ACC112 (cell line): ENCODE results near the gene CREG1.
"Not testable (repeated sequence)": the region's sequence is repeated elsewhere in the genome, so short reads cannot be mapped to it uniquely, and the experiment has no call there.

ENCODE experiments used
- H2AFZ ChIP-seq: fragments of 200-600 bp; sonication (generic); one replicate; pipeline ENCODE4 v1.6.0; 2017; ENCODE audit warnings: antibody characterized with exemption, low read length; ENCODE audit not compliant: unreplicated experiment
- H3K27ac ChIP-seq: fragments of 200-600 bp; sonication (generic); 2 replicates; pipeline ENCODE4 v1.5.1; 2014; ENCODE audit warnings: low read depth, mild to moderate bottlenecking, antibody characterized with exemption, low read length, moderate library complexity
- H3K27me3 ChIP-seq: fragments of 200-600 bp; sonication (generic); 2 replicates; pipeline ENCODE4 v1.6.1; 2014; ENCODE audit warnings: mild to moderate bottlenecking, antibody characterized with exemption, low read length, moderate library complexity, mixed read lengths; ENCODE audit not compliant: insufficient read depth
- H3K36me3 ChIP-seq: fragments of 200-600 bp; sonication (generic); 2 replicates; pipeline ENCODE4 v1.6.1; 2016; ENCODE audit warnings: mild to moderate bottlenecking, antibody characterized with exemption, low read length, moderate library complexity, mixed read lengths; ENCODE audit not compliant: insufficient read depth
- H3K4me1 ChIP-seq: fragments of 200-600 bp; sonication (generic); one replicate; pipeline ENCODE4 v1.6.1; 2016; ENCODE audit warnings: low read length, mixed read lengths; ENCODE audit not compliant: insufficient read depth, unreplicated experiment, control insufficient read depth
- H3K4me3 ChIP-seq: fragments of 200-600 bp; sonication (generic); 2 replicates; pipeline ENCODE4 v1.5.1; 2014; ENCODE audit warnings: mild to moderate bottlenecking, low read depth, low read length
- H3K79me2 ChIP-seq: fragments of 200-600 bp; sonication (generic); one replicate; pipeline ENCODE4 v1.6.0; 2016; ENCODE audit warnings: low read length; ENCODE audit not compliant: control insufficient read depth, unreplicated experiment, insufficient read depth

Gene CREG1

GRCh38 chr1:167564612-167565270 is 11.2 kb upstream of the CREG1 start:
- Histone ChIP-seq H3K4me1 (no peaks in the 10 kb centered on the region), H2AFZ (no peak overlapping the region), H3K27me3 (no peaks in the 10 kb centered on the region), H3K27ac (no peak overlapping the region), H3K4me3 (no peak overlapping the region), H3K36me3 (no peaks in the 10 kb centered on the region), H3K79me2 (no peaks in the 10 kb centered on the region)

- Histone ChIP-seq H3K27ac (no peak overlapping the region), H3K36me3 (no peaks in the 10 kb centered on the region), H3K4me3 (no peak overlapping the region), H3K79me2 (no peaks in the 10 kb centered on the region), H3K27me3 (no peaks in the 10 kb centered on the region), H3K4me1 (no peaks in the 10 kb centered on the region), H2AFZ (no peak overlapping the region)
These were observed 10.2 kb upstream of the CREG1 start for GRCh38 chr1:167563579-167564246.

DNA sequence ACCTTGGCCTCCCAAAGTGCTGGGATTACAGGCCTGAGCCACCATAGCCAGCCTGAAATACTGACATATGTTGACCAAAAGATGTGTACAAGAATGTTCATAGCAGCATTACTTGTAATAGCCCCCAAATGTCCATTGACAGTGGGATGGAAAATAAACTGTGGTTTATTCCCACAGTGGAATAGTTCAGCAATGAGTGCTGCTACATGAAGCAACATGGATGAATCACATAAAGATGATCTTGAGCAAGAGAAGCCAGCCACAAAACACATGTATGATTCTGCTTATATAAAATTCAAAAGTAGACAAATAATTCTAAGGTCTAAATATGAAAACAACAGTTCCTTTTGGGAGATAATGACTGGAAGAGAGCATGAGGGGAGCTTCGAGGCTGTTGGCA is 9.1 kb upstream of the CREG1 start:
- no peak overlapping the region for H3K4me3 ChIP-seq
- no peaks in the 10 kb centered on the region for H3K27me3 ChIP-seq
- no peaks in the 10 kb centered on the region for H3K4me1 ChIP-seq
- no peak overlapping the region for H3K27ac ChIP-seq
- no peaks in the 10 kb centered on the region for H3K79me2 ChIP-seq
- H2AFZ ChIP-seq, result no peak overlapping the region
- no peaks in the 10 kb centered on the region for H3K36me3 ChIP-seq

DNA sequence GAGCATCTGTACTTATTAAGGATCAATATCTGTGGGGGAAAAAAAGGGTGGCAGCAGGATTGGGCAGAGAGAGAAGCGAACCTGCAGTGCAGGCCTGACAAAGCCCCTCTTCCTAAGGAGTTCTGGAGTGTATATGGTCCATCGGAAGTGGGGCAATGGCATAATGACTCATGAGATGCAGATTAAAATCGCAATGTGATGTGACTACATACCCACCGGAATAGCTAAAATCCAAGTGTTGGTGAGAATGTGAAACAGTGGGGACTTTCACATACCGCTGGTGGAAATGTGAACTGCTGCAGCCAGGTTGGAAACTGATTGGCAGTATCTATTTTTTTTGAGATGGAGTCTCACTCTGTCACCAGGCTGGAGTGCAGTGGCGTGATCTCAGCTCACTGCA is 8.2 kb upstream of the CREG1 start:
- Histone ChIP-seq H3K36me3 (no peaks in the 10 kb centered on the region), H3K79me2 (no peaks in the 10 kb centered on the region), H2AFZ (no peak overlapping the region), H3K4me1 (no peaks in the 10 kb centered on the region), H3K4me3 (no peak overlapping the region), H3K27me3 (no peaks in the 10 kb centered on the region), H3K27ac (no peak overlapping the region)

DNA sequence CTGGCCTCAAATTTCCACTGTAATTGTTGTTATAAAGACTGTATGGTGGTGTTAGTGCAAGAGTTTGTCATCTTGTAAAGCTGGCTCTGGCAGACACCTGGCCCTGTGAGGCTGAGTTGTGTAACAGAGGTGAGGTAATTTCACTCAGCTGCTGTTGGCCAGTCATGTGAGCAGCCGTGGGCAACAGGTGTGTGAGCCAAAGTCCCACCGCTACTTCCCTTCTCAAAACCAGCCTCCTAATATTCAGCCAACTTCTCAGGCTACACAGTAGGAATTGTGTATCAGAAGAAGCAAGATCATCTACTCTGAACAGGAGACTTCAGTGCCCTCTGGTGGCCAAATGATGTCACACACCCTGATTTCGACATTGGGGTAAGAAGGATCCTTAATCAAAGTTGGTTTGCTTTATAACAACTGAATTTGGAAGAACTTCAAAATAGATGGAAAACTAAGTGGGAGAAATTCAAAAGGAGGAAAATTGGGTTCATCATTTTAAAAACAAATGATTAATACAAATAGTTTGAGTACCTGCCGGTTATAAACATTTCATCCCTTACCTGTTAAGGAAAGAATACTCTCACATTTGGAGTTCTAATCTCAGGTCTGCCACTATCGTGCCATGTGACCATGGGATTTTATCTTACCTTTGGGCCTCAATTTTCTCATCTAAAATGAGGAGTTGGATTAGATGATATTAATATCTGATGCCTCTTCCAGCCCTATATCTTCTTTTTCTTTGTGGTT is 2.6 kb upstream of the CREG1 start:
- Histone ChIP-seq H3K4me1 (no peaks in the 10 kb centered on the region), H3K79me2 (no peaks in the 10 kb centered on the region), H3K27ac (no peak overlapping the region), H3K27me3 (no peaks in the 10 kb centered on the region), H3K36me3 (no peaks in the 10 kb centered on the region), H2AFZ (no peak overlapping the region), H3K4me3 (no peak overlapping the region)

DNA sequence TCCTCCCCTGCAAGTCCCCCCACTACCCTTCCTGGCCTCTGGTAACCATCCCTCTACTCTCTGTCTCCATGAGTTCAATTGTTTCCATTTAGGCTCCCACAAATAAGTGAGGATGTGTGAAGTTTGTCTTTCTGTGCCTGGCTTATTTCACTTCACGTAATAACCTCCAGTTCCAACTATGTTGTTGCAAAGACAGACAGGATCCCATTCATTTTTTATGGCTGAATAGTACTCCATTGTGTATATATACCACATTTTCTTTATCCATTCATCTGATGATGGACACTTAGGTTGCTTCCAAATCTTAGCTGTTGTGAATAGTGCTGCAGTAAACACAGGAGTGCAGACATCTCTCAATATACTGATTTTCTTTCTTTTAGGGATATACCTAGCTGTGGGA is 1.5 kb upstream of the CREG1 start:
- H3K36me3 ChIP-seq, result not testable (repeated sequence)

GRCh38 chr1:167554028-167554779 is 642 bp upstream of the CREG1 start:
- H3K4me1 ChIP-seq, result no peaks in the 10 kb centered on the region
- H3K36me3 ChIP-seq, result no peaks in the 10 kb centered on the region
- no peaks in the 10 kb centered on the region for H3K79me2 ChIP-seq
- no peaks in the 10 kb centered on the region for H3K27me3 ChIP-seq
- H2AFZ ChIP-seq, result peak overlapping the region; percentile 93
- no peak overlapping the region for H3K27ac ChIP-seq
- peak overlapping the region; percentile 82 for H3K4me3 ChIP-seq

More for the DNA sequence above, 1.5 kb upstream of the CREG1 start:
- not testable (repeated sequence) for H2AFZ ChIP-seq, H3K27ac ChIP-seq, H3K27me3 ChIP-seq, H3K4me1 ChIP-seq, H3K79me2 ChIP-seq, H3K4me3 ChIP-seq

DNA sequence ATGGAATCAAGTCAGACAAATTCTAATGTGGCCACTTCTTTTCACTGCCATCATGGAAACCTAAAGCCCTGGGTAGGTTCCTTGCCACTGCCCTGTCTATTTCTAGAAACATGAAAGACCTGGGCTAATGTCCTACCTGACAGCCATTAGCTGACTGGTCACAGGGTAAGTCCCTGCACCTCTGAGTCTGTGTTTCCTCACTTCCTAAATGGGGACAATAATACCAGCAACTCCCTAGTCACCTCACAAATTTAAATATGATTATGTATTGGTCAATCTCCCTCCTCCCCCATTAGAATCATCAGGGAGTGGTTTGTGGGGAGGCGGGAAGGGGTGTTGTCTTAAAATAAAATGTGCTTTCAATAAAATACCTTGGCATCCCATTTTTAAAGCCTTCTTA is 2.2 kb downstream of the CREG1 start:
- Histone ChIP-seq H2AFZ (no peak overlapping the region), H3K79me2 (no peaks in the 10 kb centered on the region), H3K27me3 (no peaks in the 10 kb centered on the region), H3K36me3 (no peaks in the 10 kb centered on the region), H3K27ac (no peak overlapping the region), H3K4me1 (peaks cover 12% of the 10 kb centered on the region), H3K4me3 (no peak overlapping the region)

GRCh38 chr1:167548059-167548932 is 5.3 kb downstream of the CREG1 start:
- H3K79me2 ChIP-seq, result no peaks in the 10 kb centered on the region
- H3K4me3 ChIP-seq, result no peak overlapping the region

GRCh38 chr1:167546935-167547334 is 6.6 kb downstream of the CREG1 start:
- Histone ChIP-seq H3K27ac (no peak overlapping the region), H2AFZ (no peak overlapping the region), H3K4me1 (peaks cover 12% of the 10 kb centered on the region), H3K4me3 (no peak overlapping the region), H3K36me3 (no peaks in the 10 kb centered on the region), H3K27me3 (no peaks in the 10 kb centered on the region), H3K79me2 (no peaks in the 10 kb centered on the region)

More at GRCh38 chr1:167548059-167548932, 5.3 kb downstream of the CREG1 start:
- Histone ChIP-seq H3K4me1 (peaks cover 12% of the 10 kb centered on the region), H3K27me3 (no peaks in the 10 kb centered on the region), H2AFZ (peak overlapping the region; percentile 37), H3K36me3 (no peaks in the 10 kb centered on the region), H3K27ac (peak overlapping the region; percentile 79)
